HL-60/S4 (cell line): ENCODE results near the gene LRRC56.

Experiments
- in situ Hi-C: fragments of 300-500 bp; cut with MboI; formaldehyde crosslinking; loops from 2 replicates; pipeline ENCODE4 v1.14.3; 2022; ENCODE audit warnings: low sequenced_read_pairs

Gene LRRC56

DNA sequence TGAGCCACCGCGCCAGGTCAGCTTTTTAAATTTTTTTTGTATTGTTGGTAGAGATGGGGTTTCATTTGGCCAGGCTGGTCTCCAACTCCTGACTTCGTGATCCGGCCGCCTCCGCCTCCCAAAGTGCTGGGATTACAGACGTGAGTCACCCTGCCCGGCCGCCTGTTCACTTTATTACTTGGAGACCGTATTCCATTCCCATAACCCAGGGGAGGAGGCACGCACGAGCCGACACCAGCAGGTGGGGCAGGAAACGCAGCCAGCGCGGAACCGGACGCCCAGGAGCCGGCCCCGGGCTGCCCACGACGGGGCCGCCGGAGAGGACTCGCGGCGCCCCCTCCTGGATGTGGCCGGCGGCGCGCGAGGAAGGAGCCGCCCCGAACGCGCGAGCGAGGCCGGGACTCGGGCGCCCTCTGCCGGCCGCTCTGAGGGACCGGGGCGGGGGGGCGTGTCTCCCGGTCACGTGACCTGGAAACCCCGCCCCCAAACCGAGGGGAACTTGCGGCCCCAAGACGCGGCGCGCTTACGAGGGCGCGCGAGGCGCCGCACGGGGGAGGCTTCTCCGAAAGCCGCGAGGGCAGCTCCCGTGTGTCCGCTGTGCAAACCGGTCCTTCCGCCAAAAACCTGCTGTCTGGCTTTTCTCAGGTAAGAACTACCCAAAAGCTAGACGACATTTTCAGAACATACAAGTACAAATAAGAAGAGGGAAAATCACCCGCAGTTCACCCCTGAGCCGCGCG, 18.7 kb upstream of the LRRC56 start:
- in situ Hi-C loops: no loop called here

DNA sequence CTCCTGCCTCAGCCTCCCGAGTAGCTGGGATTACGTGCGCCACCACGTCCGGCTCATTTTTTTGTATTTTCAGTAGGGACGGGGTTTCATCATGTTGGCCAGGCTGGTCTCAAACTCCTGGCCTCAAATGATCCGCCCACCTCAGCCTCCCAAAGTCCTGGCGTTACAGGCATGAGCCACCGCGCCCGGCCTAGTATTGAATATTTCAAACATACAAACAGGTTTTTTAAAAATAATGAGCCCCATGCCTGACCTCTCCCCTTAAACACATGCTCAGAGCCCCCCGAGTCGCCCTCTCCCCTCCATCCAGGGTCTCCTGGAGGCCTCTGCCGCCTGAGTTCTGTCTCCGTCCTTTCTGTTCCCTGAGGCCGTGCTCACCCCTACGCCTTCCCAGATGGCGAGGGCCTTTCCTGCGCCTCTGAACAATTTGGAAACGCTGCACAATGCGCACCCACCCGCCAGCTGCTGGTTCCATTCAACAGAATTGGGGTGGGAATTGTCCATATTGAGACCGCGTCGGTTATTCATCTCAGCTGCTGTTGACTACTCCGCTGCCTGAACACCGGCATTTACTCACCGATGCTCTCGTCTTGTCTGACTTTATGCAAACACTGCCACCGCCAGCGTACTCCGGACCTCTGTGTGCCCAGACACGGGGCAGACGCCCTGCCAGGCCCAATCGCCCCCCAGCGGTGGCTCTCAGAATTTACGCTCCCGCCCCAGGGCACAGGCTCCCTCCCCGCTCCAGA, 16.7 kb upstream of the LRRC56 start:
- in situ Hi-C loops: no loop called here

DNA sequence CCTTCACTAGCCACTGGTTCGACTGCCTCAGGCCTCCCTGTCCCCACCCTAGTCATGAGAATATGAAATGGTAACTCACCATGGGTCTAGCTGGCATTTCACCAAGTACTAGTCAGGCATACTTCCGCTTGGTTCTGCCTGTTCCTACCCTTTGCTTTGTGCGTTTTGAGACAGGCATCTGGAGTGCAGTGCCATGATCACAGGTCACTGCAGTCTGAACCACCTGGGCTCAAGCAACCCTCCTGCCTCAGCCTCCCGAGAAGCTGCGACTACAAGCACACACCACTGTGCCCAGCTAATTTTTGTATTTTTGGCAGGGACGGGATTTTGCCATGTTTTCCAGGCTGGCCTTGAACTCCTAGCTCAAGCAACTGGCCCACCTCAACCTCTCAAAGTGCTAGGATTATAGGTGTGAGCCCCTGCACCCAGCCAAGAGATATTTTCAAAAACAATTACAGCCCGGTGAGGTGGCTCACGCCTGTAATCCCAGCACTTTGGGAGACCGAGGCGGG, 16.1 kb upstream of the LRRC56 start:
- in situ Hi-C loops: no loop called here

DNA sequence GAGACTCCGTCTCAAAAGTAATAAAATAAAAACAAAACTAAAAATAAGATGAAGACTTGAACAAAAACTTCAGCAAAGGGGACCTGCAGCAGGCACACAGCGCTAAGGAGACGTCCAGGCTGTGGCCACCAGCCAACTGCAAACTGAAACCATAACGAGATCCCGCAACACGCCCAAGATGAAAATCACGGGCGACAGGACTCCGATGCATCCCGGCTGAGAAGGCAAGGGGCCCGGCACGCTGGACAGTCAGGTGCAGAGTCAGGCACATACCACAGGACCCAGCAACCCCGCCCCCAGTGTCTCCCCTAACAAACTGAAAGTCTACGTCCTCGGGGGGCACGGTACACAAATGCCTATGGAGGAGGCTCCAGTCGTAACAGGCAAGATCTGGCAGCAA, 11.1 kb upstream of the LRRC56 start:
- in situ Hi-C loops: no loop called here

DNA sequence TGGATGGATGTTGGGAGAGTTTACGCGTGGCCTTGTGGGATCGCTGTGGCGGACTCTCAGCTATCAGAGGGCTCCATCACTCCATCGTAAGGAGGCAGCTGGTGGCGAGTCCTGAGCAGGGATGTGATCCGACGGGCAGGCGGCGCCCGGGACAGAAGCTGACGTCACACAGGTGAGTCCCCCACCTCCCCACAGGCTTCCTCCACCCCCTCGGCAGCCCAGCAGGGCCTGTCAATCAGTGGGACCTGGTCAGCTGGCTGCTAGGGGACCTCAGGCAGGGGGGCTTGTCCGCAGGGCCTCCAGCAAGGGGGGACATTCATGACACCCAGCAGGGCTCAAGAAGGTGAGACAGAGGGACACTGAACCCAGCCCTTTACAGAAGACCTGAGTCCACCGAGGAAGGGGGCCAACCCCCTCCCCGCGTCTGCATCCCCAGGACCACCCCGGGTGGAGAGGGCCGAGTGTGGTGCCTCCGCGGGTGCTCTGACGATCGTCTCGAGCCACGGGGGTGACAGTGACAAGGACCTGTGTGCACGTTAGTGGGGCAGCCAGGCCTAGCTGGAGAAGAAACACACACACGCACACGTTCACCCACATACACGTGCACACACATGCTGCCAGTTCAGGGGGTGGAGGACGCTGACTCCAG, 9.0 kb upstream of the LRRC56 start:
- in situ Hi-C loops: no loop called here

DNA sequence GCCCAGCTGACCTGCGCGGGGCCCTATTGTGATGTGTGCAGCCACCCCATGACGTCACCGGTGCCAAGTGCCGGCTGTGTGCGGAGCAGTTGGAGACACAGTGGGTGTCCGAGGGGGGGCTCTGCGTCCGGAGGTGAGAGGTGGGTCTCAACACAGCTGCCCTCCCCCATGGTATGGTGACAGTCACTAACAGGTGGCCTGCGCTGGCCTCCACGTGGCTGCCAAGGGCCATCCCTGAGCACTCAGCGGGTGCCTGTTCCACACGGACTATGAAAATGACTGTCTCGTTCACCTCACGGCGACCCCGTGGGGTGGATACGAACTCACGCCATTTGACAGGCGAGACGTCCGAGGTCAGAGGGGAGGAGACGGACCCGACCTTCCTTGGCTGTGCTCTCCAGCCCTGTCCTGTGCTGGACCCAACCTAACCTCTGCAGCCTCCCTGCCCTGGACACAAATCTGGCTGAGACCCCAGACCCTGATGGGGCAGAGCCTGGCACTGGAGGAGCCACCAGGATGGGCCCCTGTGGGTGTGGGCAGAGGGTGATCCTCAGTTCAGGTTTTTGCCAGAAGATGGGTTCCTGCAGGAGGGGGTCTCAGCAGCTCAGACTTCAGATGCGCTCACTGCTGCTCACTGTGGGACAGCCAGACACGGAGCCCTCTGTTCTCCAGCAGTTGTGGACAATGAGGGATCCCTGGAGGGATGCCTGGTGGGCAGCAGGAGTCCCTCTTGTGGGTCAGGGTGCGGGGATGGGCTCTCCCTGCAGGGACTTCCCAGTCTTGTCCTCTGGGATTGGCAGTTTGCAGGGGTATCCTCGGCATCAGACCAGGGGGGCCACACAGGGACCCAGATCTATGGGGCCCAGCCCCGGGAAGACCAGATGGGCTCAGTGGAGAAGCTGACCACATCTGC, 8.3 kb upstream of the LRRC56 start:
- in situ Hi-C loops: no loop called here

DNA sequence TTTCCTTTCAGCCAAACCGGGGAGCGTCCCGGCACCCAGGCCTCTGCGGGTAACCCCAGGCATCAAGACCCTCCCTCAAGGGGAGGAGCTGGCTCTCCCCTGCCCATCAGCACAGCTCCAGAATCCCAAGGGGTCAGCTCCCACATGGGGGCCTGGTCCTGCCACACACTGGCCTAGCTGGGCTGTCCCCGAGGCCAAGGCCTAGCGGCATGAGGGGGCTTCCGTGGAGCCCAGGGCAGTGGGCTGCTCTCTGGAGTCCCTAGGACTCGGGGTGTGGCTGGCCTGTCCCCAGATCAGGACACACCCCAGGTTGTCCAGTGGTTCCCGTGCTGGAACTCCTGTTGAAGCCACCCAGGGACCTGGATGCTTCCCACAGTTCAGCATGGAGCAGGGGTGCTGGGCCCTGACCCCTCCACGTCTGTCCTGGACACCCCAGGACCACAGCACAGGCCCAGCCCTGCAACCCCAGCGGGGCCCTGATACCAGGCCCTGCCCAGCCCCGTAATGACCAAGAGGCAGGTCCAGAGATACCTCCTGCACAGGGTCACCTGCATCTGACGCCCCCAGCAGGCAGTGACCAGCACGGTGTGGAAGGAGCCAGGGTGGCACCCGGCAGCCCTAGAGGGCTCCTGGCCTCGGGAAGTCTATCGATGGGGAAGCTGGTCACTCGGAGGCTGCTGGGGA, 7.5 kb upstream of the LRRC56 start:
- in situ Hi-C loops: no loop called here

DNA sequence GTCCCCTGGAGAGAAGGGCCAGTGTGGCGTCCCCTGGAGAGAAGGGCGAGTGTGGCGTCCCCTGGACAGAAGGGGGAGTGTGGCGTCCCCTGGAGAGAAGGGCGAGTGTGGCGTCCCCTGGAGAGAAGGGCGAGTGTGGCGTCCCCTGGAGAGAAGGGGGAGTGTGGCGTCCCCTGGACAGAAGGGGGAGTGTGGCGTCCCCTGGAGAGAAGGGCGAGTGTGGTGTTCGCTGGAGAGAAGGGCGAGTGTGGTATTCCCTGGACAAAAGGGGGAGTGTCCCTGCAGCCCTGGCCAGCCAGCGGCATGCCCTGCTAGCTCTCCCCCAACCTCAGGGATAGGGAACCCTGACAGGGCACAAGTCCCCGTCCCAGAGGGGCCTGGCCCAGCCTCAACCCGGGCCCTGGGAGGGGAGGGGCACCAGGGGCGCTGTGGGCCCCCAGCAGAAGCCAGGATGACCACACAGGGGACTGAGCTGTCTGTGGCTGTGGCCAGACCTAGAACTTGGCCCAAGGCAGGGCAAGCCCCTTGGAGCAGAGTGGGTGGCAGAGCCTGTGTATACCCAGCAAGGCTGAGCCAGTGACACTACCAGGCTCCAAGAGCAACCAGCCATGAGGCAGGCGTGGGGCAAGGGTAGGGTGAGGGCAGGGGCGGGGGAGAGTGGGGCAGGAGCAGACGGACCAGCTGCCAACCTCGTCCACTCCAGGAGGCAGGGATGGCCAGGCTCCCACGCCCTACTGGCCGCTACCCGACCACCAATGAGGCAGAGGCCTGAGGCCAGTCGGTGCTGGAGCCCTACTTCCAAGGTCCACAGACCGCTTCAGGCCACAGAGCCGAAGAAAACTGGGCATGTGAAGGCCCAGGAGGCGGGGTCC, 6.1 kb upstream of the LRRC56 start:
- in situ Hi-C loops: no loop called here

DNA sequence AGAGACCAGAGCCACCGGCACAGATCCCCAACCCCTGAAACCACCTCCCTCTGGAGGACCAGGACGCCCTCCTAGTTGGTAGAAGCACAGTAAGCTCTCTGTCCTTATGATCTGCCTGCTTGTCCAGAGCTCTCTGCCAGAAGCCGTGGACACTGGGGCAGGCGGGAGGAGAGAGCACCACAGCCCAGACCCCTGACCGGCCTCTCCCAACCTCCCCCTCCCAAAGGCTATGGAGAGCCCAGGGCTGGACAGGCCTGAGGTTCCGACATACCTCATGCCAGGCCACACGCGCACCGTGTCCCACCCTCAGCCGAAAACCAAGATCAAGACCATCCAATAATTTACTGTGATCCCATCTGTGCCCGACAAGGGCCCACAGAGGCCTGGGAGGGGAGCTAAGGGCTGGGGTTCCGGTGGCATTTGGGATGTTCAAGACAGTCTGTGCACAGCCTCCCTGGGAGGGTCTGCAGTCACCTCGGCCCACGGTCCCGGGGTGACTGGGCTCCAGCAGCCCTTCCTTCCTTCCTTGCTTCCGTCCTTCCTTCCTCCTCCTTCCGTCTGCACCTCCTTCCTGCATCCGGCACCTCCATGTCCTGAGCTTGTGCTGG, 5.3 kb upstream of the LRRC56 start:
- in situ Hi-C loops: no loop called here

DNA sequence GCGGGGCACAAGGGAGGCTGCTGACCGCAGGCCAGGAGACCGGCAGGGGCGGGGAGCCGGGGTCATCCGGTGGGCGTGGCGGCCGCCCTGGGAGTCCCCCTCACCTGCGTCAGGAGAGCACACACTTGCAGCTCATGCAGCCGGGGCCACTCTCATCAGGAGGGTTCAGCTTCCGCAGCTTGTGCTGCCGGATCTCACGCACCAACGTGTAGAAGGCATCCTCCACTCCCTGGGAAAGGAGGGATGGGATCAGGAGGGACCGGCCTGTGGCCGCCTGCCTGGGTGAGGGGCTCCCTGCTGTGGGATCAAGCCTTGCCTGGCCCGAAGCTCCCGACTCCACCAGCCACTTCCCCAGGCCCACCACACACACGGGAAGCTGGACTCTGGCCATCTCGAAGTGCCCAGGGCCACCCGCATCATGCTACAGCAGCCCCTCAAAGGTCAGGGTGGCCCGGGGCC, 4.8 kb upstream of the LRRC56 start:
- in situ Hi-C loops: no loop called here

DNA sequence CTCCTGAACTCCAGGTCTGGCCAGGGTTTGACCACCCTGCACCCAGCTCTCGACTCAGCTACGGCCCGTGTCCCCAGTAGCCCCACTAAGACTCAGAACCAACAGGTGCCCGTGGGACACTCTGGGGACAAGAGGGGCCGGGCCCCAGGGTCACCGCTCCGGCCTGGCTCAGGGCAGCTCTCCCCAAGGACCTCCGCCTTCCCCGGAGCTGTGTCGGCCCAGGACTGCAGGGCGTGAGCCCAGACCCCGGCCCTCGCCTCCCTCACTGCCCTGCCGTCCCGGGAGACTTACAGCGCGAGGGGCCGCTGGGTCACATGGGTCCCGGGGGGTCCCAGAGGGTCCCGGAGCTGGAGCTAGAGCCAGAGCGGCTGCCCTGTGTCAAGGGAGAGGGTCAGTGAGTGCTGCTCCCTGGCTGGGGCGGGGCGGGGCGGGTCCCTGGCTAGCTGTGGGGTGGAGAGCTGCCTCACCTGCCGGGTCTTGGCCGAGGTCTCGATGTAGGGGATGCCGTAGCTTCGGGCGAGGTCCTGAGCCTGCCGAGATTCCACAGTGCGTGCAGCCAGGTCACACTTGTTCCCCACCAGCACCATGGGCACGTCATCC, 4.2 kb upstream of the LRRC56 start:
- in situ Hi-C loops: no loop called here

DNA sequence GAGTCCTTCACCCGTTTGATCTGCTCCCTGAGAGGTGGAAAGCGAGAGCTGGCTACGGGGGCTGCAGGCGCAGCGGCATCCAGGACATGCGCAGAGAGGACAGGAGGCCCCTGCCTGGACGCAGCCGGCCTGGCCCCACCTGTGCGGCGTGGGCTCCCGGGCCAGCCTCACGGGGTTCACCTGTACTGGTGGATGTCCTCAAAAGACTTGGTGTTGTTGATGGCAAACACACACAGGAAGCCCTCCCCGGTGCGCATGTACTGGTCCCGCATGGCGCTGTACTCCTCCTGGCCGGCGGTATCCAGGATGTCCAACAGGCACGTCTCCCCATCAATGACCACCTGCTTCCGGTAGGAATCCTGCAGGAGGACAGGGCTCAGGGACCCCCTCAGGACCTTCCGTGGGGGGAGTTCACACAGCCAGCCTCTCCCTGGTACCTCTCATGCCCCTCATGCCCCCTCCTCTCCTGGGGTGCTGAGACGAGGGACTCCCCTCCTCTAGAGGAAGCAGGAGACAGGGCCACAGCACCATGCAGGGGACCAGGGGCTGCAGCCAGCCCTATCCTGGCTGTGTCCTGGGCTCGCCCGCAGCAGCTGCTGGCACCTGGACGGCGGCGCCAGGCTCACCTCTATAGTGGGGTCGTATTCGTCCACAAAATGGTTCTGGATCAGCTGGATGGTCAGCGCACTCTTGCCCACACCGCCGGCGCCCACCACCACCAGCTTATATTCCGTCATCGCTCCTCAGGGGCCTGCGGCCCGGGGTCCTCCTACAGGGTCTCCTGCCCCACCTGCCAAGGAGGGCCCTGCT, 3.5 kb upstream of the LRRC56 start:
- in situ Hi-C loops: no loop called here

DNA sequence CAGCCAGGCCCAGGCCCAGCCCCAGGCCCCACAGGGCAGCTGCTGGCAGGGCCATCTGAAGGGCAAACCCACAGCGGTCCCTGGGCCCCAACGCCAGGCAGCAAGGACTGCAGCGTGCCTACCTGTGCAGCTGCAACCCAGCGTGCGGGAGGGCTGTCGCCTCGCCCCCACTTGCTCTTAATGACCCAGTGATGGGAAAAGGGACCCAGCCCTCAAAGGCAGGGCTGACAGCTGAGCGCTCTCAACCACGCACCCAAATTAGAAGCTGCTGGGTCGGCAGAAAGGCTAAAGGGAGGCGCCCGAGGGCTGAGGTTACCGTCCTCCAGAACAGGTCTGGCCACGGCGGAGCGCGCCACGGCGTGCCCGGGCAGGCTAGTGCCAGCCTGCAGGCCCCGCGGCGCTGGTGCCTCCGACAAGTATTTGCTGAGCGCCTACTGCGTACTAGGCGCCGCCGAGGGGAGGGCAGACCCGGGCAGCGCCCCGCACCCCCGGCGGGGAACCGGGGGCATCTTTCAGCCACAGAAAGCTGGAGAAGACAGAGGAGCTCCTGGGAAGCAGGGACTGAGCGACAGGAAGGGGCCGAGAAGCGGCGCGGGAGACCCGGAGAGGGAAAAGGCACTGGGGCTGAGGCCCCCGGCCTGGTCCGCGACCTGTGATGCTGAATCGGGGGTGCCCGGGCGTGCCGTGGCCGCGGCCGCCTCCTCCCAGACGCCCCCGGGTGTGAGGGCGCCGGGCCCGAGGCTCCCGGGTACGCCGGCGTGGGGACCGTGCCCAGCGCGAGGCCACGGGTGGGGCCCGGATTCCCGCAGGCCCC, 2.7 kb upstream of the LRRC56 start:
- in situ Hi-C loops: no loop called here

DNA sequence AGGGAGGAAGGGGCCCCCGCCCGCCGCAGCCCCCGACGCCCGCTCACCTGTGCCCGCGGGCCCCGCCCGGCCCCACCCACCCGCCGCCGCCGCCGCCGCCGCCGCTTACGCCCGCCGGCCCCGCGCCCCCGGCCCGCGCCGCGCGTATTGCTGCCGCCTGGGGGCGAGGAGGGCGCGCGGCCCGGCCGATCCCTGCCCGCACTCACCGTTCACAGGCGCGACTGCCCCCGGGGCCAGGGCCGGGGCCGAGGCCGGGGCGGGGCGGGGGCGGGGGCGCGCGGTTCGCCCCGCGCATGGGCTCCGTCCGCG, 2.2 kb upstream of the LRRC56 start:
- in situ Hi-C loops: no loop called here

DNA sequence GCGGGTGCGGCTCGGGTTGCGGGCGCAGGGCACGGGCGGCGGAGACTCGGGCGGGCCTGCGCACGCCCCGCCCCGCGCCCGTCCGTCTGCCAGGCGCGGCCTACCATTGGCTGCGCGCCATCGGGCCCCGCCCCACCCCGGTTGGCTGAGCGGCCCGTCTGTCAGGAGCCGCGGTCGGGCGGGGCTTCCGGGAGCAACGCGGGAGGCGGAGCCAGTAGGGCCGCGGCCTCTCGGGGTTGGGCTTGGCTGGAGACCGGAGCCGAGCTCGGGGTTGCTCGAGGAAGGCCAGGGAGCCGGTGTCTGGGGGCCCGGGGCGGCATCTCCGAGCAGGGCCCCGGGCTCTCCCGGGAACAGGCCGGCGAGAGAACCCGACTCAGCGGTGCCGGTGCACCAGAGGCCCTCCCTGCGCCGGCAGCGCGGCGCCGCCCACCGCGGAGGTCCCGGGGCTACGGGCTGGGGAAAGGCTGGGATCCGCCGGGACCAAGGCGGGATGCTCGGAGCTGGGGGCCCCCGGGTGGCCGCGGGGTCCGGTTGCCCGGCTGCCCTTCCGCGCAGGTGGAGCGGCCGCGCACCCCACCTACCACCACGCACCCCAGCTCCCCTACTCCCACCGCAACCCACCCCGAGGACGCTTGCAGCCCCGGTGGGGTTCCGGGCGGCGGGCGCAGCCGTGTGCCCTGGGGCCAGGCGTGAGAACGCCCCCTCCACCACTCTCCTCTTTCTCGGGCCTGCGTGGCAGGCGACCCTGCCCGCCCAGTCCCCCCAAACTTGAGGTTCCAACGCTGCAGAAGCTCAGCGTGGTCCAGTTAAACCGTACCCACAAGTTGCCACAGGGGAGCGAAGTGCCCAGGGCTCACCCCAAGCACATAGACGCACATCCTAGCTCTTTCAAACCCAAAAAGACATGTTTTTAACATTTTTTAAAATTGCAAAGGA, 1.5 kb upstream of the LRRC56 start, which contains the start of gene HRAS:
Gene HRAS, minus strand, starts transcription at position 58 of the 936 bp plus-strand sequence.
- in situ Hi-C loops: no loop called here
